ENCODE data around the gene LMLN.

- TF ChIP-seq, protein P1, sequence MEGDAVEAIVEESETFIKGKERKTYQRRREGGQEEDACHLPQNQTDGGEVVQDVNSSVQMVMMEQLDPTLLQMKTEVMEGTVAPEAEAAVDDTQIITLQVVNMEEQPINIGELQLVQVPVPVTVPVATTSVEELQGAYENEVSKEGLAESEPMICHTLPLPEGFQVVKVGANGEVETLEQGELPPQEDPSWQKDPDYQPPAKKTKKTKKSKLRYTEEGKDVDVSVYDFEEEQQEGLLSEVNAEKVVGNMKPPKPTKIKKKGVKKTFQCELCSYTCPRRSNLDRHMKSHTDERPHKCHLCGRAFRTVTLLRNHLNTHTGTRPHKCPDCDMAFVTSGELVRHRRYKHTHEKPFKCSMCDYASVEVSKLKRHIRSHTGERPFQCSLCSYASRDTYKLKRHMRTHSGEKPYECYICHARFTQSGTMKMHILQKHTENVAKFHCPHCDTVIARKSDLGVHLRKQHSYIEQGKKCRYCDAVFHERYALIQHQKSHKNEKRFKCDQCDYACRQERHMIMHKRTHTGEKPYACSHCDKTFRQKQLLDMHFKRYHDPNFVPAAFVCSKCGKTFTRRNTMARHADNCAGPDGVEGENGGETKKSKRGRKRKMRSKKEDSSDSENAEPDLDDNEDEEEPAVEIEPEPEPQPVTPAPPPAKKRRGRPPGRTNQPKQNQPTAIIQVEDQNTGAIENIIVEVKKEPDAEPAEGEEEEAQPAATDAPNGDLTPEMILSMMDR (optimal IDR thresholded peaks at IDR 0.05 in 1 of 3, IDR thresholded peaks at IDR 0.05 in 1 of 3, conservative IDR thresholded peaks at IDR 0.05 in 1 of 3; ENCODE audit: extremely low read depth in 1 of 3, insufficient read depth in 2 of 3, low read length in 3 of 3), result no peak
- TF ChIP-seq EZH2 (IDR thresholded peaks at IDR 0.05; ENCODE audit: low read length), result no peak
Observed at GRCh38 chr3:198027045-198027798, 67.2 kb downstream of the LMLN start.

All from keratinocyte (primary cell).